CD4-positive, alpha-beta T cell treated with Interferon alpha-2 for 1 hour (primary cell): ENCODE data around the gene SETD7.

Experiments
- DNase-seq, 2 donors: peaks; one replicate each; pipeline ENCODE4 v3.0.0-alpha.2; 2020 to 2022

SETD7 gene

DNA sequence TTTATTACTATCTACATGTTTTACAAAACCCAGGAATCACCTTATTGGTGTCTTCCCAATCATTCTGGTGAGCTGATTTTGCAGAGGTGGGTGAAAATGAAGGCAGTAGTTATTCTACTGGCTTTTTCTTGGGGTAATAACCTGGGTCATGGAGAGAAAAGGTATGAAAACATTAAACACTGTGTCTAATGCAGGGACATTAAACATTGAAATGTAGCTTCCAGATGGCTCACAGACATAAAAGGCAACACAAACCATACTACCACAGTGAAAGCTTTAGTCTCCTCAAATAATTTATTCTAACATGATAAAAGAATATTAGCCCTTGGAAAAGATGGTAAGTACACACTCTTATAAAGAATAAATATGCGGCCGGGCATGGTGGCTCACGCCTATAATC, 8.0 kb downstream of the SETD7 start:
- no peak for DNase-seq

DNA sequence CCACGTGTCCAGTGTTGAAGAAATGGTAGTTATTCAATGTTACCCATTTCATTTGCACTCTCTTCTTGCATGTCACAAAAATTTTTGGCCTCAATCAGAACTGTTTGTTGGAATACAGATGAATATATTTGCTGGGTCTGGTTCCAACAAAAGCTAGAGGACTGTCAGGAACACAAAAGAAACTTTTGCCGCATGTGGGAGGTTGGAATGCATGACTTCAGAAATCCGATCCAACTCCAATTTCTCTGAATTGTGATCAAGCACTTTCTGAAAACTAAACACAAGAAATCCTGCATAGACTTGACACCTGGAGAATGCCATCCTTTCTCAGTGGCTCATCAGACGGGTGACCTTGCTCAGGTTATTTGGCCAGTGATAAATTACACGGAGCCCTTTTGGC, 15.4 kb downstream of the SETD7 start:
- DNase-seq = no peak

DNA sequence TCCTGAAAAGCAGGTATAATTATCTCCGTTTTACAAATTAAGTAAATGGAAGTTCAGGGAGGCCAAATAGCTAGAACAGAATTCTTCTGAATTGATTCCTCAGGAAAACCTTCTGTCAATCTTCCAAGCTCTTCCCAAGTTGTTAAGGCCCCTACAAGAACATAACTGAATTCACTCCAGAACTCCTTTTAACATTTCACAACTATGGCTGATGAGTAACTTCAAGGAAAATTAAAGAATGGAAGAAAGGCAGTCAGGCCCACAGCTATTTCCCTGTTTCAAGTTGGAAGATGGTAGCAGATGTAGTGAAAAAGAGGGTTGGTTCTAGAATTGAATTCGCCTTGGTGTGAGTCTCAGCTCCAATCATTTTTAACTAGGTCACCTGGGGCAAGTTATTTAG, 15.9 kb downstream of the SETD7 start:
- DNase-seq = no peak

DNA sequence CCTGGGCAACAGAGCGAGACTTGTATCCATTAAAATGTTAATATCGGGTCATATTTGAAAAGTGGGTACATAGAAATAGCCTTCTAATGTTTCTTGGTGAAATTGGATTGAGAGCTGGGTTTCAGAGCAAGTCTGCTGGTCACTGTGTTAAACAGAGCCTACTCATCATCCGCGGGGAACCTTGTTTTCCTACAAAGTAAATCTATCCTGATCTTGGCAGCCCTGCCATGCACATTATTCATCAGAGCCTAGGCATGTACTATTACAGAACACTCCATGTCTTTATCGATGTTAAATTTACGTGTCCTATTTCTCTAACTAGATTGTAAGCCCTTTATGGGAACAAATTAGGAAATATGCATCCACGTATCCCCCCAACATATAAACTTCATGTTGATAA, 18.7 kb downstream of the SETD7 start:
- no peak for DNase-seq

DNA sequence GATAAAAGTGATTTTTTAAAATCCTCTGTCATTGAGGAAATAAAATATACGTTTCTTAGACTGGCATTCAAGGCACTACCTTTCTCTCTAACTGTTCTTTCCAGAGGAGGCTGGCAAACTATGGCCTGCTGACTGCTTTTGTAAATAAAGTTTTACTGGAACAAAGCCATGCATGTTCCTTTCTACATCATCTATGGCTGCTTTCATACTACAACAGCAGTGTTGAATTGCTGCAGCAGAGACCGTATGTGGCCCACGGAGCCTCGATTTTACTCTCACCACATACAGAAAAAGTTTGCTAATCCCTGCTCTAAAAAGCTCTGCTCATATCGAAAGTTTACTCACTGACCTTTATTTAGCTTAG, 20.2 kb downstream of the SETD7 start:
- no peak for DNase-seq

DNA sequence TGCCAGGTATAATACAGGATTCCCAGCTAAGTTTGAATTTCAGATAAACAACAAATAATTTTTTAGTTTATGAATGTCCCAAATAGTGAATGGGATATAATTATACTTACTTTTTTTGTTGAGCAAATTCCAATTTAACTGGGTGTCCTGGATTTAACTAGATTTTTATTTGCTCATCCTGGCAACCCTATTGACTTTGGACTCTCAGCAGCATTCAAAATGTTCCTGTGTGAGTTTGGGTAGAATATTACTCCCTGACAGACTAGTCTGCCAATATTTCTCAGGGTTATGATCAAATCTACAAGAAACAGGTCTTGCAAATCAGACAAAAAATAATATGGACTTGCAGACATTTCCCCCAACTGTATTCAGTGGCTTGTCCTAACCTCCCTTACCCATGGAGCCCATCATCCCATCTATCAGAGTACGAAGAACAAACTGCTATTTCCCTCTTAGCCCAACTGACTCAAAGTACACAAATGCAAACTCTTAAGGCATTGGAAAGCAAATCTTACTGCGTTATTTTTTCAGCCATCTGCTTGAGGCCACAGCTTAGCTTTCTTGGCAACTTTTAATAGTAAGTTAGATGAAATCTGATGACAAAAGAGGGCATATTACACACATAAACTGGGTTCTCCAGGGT, 20.7 kb downstream of the SETD7 start:
- DNase-seq = no peak

DNA sequence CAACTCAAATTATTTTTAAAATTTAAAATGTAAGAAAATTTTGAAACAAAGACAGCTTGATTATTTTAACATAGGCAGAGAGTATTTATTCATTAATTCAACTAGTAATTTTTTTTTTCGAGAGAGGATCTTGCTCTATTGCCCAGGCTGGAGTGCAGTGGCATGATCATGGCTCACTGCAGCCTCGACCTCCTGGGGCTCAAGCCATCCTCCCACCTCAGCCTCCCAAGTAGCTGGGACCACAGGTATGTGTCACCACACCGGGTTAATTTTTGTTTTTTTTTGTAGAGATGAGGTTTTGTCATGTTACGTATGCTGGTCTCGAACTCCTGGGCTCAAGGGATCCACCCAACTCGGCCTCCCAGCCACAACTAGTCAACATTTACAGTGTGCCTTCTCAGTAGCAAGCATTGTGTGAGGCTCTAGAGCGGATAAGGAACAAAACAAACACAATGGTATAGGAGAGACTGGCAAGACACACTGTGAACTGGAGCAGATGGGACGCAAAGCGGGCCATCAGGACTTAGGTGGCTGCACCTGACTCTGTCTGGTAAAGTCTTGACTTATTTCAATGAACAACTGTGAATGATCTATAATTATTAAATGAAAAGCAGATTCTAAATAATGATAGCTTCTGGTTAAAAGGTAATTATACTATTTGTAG, 21.6 kb downstream of the SETD7 start:
- no peak for DNase-seq

DNA sequence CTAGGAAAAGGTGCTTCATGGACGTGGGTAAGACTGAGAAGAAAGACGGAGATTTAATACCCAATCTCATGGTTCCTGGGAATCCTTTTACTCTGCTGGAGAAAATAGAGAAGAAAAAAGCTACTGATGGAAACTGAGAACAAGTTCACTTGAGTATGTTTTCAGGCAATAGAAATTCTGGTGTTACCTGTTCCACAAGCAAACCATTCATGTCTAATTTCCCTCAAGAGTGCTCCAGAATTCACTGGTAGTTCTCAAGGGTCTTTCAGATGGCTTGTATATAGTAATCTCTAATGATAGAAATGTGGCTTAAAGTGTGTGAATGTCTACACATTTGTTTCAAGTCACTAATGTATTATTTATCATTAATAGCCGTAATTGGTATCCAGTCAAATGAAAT, 22.5 kb downstream of the SETD7 start:
- DNase-seq = no peak

DNA sequence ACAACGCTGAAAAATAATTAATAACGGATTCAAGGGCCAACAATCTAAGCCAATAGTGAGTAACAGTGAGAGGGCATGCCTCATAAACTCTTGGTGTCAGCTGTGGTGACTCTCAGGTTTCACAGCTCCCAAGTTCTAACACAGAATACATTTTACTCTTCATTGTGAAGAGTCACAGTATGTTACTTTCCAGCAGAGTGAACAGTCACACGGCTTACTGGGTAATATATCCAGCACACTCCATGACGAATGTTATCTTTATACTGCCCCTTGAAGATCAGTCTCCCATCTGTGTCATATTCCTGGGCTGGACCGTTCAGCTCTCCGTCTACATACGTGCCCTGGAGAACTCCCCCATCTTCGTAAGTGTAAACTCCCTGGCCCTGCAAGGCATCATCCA, 23.1 kb downstream of the SETD7 start:
- DNase-seq = no peak

DNA sequence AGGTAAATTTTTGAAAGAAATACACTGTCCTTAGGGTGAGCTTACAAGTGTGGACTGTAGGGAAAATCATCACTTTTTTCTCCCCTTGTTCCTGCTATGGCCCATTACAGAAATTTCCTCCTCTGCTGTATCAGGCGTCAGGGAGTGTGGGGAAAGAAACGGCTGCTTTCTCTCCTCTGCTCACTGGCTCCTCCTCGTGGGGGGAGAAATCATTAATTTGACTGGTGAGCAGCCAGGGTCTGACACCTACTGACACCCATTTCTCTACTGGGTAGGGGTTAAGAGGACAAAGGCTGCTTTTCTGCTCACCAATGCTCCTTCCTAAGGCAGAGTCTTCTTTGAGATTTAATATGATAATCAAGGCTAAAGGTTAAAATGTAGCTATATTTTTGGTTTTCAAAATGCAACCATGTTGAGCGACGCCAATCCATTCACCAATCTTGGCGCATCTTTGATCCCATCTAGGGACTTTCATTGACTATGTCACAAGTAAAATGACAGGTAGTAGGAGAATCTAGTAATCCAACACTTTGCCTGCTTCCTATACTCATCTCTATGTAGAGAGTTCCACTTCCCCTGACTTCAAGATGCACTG, 25.1 kb downstream of the SETD7 start:
- DNase-seq = peak; percentile 52 to 73

DNA sequence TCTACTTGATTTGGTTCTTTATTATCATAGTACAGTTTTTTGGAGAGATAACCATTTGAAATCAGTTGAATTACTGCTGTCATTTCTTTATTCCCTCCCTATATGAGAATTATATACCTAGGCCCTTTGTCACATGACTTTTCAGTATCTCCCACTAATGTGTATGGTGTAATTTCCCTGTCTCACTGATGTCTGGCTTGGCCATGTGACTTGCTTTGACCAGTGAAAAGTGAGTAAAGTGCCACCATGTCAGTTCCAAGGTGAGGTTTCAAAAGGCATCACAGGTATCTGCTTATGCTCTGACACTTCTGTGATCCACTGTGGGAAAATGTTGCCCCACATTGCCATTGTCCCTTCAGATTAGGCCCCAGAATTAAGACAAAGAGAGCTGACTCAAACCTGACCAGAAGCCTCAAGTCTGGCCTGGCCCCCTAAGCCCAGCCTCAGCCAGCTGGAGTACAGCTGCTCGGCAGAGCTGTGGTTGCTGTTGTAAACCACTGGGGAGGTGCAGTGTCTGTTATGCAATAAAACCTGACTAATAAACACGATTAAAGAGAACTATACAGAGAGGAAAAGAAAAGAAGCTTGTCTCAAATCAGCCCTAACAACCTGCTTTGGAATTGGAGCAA, 27.5 kb downstream of the SETD7 start:
- DNase-seq = peak; percentile 13 to 30

DNA sequence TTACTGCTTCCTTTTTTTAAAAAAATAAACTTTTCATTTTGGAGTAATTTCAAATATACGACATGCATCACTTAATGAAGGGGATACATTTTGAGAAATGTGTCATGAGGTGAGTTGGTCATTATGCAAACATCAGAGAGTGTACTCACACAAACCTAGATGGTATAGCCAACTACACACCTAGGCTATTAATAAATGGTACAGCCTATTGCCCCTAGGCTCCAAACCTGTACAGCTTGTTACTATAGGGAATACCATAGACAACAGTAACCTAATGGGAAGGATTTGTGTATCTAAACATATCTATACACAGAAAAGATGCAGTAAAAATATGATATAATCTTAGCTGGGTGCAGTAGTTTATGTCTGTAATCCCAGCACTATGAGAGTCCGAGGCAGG, 29.1 kb downstream of the SETD7 start:
- no peak for DNase-seq

DNA sequence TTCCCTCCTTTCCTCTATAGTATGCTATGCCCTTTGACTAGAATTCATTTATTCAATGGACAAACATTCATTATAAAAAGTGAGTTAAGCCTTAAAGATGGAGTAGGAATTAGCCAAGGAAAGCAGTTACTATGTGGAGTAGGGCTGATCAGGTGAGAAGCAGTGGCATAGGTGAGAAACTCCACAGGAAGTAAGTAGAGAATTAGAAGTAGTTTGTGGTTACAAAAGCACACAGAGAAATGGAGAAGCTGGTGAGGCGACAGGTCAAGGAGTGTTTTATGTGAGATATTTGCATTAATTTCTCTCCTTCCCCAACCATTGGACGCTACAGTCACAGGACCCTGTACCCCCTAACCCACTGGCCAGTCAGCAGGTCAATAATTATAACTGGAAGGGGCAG, 30.6 kb downstream of the SETD7 start:
- DNase-seq = peak in 1 of 2 donors; percentile 12

DNA sequence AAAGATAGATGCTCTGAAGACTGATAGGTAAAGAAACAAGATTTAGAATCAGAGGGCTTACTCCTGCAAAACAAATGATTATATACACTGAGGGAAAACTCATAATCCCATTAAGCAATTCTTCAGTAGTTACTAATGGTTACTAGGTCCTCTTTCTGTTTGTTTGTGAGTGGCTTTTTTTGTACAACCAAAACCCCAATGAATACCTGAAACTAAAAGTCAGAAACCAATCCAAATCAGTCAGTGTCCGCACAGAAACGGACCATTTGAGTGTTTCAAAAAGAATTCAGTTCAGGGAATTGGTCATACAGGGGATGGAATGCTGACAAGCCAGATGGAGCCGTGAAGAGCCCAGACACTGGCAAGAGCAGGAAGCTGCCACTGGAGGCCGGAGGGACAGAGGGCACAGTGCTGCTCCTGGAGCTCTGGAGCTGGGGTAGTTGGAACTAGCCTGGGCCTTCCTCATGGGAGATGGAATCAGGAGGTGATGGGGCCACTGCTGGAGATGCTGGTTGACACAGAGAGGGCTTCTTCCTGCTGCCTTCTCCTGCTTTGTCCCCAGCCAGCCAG, 31.9 kb downstream of the SETD7 start:
- no peak for DNase-seq

DNA sequence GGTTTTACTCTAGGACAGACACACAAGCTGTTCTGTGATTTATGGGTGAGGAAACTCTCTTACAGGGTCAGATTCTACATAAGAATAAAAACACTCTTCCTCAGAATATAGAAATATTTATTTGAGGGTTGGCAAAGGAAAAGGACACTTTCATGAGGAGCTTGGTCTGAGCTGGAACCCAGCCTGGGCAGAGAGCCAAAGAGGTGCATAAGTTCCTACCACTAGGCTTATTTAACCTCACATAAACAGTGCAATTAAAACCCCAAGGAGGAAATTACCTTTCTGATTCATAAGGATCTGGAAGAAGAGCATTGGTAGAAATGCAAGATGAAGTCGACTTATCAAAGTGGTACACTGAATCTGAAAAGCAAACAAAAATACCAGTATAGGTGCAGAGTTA, 32.9 kb downstream of the SETD7 start:
- DNase-seq = no peak

DNA sequence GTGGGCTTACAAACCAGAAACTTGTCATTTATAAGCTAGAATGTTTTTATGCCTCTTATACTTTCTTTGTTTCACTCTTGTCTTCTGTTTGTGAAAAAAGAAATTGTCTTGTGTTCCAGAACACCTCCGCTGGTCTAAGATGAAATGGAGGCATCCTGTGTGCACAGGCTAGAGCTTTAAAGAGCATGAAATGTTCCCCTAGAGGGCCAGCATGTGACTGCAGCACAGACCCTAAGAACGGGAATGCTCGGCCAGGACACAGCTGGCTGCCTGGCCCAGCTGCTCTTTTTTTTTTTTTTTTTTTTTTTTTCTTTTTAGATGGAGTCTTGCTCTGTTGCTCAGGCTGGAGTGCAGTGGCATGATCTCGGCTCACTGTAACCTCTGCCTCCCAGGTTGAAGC, 33.6 kb downstream of the SETD7 start:
- DNase-seq = no peak

DNA sequence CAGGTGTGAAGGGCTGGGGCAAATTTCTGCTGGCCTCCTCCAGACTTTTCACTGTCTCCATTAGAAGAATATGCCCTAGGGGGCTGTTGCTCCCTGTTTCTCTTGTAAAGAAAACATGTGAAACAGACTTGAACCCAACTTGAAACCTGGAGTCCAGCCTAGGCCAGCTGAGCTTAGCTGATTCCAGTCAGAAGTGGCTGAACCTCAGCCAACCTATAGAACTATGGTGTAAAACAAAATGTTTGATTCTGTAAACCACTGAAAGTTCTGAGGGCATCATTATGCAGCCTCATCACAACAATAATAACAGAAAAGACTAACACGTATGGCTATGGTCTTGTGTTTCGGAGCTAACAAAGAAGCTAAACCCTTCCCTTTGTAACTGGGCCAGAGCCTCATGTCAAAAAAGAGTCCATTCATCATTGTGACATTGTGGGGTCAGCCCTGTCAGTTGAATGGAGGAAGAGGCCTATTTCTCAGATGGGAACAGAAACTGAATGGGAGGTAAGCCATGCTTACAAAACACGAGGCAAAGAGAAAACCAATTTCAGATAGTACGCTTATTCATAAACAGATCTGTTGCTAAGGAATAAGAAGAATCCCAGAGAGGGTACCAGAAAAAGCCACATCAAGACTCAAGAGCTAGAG, 34.1 kb downstream of the SETD7 start:
- no peak for DNase-seq

DNA sequence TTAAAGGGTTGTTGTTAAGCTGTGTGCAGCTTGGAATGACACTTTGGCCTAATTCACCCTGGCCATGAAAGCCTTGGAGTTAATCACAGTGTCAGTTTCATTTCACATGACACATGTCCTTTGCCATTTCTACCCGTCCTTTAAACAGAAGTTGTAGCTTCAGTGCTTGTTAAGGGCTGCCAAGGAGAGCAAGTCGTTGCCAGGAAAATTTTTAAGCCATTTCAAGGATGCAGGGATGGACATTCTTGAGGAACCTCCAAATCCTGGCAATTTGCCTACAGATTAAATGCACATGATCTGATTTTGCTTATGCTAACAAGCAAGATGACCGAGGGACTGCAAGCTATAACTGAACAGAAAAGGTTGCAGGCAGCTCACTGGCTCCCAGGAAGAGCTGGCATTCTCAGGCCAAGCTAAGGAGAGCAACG, 40.5 kb downstream of the SETD7 start:
- DNase-seq = no peak

DNA sequence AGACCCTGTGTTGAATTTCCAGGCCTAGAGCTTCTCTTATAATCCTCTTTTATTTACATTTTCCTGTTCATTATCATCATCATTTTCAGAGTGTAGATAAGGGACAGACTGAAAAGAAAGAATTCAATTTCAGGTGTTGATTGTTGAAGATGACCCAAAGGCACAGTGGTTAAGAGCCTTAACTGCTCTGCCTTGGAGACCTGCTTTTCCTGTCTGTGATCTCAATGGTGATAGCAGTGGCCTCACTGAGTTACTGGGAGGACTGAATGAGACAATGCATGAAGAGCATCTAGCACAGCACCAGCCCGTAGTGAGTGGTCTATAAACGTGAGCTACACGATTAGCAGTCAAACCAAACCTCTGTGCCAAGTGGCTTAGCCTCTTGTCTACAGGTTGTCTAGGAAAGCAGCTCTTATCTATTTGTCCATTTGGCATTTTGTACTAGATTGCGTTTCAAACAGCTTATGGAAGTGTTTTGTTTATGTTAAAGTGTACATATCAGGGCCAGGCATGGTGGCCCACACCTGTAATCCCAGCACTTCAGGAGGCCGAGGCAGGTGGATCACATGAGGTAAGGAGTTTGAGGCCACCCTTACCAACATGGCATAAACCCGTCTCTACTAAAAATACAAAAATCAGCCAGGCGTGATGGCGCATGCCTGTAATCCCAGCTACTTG, 41.5 kb downstream of the SETD7 start:
- no peak for DNase-seq

DNA sequence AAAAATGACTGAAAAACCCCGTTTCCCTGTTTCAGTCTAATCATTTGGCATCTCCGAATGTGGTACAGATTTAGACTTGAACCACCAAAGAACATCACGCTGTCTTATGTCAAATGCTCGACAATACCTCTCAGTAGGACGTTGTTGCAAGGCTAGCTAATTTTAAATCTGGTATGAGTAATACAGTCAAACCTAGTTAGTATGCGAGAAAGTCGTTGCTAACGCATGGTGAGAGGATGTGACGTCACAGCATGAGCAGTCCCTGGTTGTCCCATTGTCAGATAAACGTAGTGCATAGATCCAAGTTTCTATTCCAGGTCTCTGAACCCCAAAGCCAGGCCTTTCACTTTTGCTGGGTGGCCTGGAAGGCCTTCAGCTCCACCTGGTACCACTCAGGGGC, 44.7 kb downstream of the SETD7 start:
- no peak for DNase-seq

DNA sequence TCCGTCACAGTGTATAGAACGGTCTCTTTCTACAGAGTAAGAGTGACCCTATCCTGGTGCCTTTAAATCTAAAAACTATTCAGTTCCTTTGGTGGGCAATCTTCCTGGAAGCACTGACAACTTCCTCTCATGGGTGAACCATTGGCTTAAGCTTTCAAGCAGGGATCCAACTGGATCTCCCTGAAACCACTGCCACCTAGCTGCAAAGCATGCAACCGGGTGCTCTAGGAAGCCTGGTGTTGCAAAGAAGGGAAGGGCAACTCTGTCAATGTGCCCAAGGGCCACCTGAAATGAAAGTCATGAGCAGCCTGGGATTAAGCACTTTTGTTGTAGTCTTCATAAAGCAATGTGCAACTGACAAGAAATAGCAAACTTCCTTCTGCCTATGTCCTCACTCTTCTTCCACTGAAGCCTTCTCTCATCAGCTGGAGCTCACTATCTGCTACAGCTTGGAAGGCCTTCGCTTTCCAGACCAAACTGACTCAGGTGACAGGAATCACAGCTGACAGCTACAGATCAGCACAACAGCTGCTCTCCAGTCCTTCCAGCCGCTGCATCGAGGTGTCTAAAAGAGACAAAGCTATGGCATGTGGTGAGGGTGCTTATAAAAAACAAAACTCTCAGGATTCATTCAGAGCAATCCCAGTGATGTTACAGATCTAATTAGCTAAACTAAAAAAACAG, 46.1 kb downstream of the SETD7 start:
- DNase-seq = no peak

DNA sequence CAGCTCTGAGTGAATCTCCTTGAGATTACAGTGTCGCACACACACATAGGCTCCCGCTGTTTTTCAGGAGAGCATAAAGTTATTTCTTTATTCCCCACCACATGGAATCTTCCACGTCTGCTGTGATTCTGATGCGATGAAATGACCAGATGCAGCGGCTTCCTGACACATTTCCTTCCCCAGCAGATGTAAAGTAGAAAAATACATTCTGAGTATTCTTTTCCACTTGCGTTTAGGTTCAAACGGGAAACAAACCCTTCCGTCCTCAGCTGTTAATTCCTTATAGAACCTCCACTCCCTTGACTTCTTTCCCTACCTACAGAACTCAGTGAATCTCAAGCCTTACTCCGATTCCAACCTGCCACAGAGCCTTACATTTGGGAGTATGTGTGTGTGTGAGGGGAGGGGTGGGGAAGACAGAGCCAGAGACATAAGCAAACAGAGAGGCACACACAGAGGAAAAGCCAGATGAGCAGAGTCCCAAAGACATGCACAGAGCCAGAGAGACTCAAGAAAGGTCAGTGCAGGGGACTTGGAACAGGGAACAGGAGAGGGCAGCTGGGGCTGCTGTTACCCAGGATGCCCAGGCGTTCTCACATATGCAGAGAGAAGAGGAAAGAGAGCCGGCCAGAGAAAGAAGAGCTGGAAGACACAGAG, 47.3 kb downstream of the SETD7 start:
- no peak for DNase-seq
